Astrocyte of the spinal cord (primary cell): Measurements from ENCODE around the gene BRI3BP.

ENCODE experiments used
- DNase-seq: peaks from one replicate; pipeline ENCODE4 v3.0.0; 2011; ENCODE audit warnings: low read depth, low spot score
- H3K4me3 ChIP-seq: 2 replicates; pipeline ENCODE4 v1.5.1; 2011; ENCODE audit warnings: low read depth, mild to moderate bottlenecking, low read length, moderate library complexity
- in situ Hi-C: cut with HindIII; loops from 2 replicates; pipeline ENCODE4 v1.10.0; 2017; ENCODE audit warnings: low sequenced_read_pairs
- TF ChIP-seq, protein P1 (sequence below): IDR thresholded peaks from 2 replicates; pipeline ENCODE4 v1.5.1; 2012; ENCODE audit warnings: low read depth, mild to moderate bottlenecking, low read length, inconsistent platforms

Gene BRI3BP, protein sequence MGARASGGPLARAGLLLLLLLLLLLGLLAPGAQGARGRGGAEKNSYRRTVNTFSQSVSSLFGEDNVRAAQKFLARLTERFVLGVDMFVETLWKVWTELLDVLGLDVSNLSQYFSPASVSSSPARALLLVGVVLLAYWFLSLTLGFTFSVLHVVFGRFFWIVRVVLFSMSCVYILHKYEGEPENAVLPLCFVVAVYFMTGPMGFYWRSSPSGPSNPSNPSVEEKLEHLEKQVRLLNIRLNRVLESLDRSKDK

DNA sequence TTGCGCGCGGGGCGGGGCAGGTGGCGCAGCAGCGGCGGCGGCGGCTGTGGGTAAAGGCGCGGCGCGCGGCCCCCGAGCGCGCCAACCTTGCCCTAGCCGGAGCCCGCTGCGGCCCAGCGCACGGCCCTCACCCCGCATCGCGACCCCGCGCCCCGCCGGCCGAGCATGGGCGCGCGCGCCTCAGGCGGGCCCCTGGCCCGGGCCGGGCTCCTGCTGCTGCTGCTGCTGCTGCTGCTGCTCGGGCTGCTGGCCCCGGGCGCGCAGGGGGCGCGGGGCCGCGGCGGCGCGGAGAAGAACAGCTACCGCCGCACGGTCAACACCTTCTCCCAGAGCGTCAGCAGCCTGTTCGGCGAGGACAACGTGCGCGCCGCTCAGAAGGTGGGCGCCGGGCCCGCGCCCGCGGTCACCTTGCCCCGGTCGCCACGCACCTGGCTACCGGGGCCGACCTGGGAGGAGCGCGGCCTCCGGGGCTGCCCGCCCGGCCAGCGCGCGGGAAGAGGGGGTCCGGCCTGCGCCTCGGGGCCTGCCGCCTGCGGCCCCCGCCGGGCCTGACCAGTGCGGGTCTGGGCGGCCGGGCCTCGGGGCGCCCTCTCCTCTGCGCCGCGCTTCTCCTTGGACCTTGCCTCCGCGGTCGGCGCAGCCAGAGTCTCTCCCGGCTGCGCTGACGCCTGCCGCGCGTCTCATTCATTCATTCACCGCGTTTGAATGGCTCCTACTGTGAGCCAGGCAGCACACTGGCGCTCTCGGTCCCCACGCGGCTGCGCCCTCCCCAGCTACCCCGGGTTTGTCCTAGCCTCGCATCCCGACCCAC is at the start of gene BRI3BP:
Gene BRI3BP (plus strand): TSS at position 20 of the 811 bp plus-strand sequence. CDS start 146 bp downstream, at position 166.
- in situ Hi-C loops: no loop called here
- TF ChIP-seq, protein P1, sequence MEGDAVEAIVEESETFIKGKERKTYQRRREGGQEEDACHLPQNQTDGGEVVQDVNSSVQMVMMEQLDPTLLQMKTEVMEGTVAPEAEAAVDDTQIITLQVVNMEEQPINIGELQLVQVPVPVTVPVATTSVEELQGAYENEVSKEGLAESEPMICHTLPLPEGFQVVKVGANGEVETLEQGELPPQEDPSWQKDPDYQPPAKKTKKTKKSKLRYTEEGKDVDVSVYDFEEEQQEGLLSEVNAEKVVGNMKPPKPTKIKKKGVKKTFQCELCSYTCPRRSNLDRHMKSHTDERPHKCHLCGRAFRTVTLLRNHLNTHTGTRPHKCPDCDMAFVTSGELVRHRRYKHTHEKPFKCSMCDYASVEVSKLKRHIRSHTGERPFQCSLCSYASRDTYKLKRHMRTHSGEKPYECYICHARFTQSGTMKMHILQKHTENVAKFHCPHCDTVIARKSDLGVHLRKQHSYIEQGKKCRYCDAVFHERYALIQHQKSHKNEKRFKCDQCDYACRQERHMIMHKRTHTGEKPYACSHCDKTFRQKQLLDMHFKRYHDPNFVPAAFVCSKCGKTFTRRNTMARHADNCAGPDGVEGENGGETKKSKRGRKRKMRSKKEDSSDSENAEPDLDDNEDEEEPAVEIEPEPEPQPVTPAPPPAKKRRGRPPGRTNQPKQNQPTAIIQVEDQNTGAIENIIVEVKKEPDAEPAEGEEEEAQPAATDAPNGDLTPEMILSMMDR: no peak
- H3K4me3 ChIP-seq: peak within 1 kb of the TSS; percentile 51
- peak; percentile 13 for DNase-seq

DNA sequence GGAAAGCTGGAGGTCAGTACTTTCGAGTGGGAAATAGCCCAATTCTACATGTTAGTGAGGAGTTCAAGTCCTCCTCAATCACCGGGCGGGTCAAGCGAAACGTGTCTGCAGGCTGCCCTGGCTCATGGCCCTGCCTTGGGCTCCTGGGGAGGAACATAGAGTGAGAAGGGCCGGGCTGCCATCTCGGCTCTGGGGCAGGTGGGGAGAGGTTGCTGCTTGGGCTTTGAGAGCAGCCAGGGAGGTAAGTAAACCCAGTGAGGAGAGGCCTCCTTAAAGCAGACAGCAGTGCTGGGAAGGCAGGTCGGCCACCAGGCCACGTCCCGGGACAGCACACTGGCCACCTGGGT is 47.0 kb upstream of the BRI3BP start:
- in situ Hi-C loops: no loop called here
- H3K4me3 ChIP-seq: no peak overlapping the region
- DNase-seq: no peak
- TF ChIP-seq, protein P1: no peak

DNA sequence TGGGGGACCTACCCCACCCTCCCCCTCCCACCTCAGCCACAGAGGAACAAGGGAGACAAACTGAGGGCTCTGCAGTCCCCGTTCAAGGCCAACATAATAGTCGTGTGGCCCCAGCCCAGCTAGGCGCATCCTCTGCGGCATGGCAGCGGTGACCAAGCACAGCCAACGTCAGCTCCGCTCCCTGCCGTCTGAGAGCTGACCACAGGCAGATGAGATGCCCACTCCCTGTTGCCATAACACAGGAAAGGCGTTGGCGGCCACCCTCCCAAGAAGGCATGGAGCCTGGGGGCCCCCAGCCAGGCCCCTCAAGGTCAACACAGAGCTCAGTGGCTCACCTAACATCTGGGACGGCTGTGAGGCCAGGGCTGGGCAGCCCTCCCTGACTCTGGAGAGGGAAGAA is 46.4 kb upstream of the BRI3BP start:
- TF ChIP-seq, protein P1: no peak
- DNase-seq: no peak
- in situ Hi-C loops: no loop called here
- H3K4me3 ChIP-seq: no peak overlapping the region

DNA sequence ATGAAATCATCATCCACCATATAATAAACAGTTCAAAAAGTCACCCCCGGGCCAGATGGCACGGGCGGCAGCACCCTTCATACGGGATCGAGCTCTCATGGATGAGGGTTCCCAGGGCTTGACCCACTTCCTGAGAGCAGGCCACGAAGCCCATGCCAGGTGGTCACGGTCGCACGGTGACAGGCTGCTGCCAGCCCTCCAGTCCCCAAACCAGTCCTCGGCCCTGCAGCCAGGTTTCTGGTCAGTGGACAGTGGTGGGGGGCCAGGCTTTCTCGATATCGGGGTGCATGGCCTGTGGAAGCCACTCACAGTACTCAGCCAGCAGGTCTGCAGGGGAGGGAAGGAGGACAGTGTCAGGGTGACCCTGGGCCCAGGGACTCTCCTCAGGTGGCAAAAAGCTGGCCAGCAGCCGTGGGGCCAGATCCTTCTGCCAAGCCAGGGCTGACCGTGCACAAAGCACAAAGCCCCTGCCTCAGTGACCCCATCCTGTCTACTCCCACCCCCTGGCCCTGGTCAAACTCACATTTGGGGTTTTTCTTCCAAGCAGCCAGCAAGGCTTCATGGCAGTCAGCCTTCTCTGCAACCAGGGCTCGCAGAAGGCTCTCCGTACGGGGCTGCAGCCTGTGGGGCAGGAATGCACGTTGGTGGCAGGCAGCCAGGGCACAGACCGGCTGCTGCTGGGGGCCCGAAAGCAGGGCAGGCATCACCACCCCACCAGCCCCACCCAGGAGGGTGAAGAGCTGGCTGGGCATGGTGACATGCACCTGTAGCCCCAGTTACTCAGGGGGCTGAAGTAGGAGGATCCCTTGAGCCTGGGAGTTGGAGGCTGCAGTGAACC is 45.7 kb upstream of the BRI3BP start:
- DNase-seq: no peak
- TF ChIP-seq, protein P1: no peak
- no peak overlapping the region for H3K4me3 ChIP-seq
- in situ Hi-C loops: no loop called here

DNA sequence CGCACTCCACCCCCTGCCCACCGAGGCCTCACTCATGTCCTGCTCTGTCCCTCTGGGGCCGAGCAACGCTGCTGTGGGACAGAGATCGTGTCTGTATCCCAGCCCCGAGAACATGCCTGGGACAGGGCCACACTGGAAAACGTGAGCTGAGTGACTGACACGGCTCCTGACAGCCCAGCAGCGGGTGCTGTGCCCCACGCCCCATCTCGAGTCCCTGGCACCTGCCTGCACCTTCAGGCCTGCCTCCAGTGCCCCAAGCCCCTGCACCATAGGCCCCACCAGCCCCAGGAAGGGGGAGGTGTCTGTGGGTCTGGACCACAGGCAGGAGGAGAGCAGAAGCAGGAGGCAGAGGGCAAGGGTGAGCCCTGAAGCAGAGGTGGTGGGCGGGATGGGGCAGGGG is 44.4 kb upstream of the BRI3BP start:
- in situ Hi-C loops: no loop called here
- no peak overlapping the region for H3K4me3 ChIP-seq
- TF ChIP-seq, protein P1: no peak
- DNase-seq: no peak

DNA sequence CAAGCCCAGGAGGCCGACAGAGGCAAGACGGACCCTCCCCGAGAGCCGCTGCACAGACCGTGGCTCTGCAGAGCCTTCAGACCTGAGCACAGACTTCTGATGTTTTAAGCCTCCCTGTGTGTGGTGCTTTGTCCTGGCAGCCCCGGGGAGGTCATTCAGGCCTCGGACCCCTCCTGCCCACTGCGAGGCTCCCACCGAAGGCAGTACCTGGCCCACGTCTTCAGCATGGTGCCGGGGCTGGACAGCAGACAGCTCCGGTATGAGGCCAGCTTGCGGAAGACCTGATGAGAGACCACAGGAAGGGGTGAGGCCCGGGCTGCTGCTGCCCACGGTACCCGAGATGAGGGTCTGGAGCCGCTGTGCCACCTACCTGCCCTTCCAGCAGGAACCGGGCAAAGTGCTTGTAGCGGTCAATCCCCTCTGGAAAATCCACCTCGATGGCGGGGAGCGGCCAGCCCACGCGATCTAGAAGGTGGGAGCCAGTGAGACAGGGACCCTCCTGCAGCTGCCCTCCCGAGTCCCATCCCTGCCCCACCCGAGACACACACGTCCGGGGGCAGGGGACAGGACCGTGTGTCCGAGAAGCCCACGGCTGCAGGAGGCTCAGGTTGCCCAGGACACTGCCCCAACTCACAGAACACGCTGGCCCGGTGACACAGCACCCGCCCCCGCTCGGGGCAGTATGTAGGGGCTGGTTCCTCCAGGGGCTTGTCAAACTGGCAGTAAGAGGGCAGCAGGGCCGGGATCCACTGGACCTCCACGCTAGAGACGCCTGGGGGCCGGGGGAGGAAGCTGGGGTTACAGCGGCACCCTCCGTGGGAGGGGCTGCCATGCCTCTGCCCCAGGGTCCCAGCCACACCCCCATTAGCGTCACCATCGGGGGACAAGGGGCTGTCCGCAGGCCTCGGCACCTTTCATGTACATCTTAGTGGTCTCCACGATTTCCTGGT is 43.4 kb upstream of the BRI3BP start:
- TF ChIP-seq, protein P1: no peak
- DNase-seq: no peak
- in situ Hi-C loops: no loop called here
- H3K4me3 ChIP-seq: no peak overlapping the region
